ENCODE measurements around the gene CNTN5. TPM values are rescaled to one million over a fixed set of nuclear protein-coding genes. Genes with fewer than 3 reads are reported as not detected.

The CNTN5 gene
- total RNA-seq, 2 donors from 2014 or later, result 1.4 to 3.3 TPM

DNA sequence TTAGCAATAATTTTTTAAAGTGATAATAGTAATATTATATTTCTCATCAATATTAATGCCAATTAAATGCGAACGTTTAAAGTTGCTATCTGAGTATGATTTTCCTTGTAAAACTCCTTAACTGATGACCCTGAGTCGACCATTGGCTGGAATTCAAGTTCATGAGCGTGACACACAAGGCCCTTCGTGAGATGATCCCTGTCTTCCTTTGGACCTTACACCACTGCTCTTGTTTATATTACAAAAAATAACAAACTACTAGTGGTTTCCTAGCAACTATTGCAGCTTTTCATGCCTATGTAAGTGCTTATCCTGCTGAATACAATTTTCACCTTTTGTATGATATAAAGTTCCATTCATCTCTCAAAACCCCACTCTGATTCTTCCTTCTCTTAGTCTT is 752.9 kb downstream of the CNTN5 start:
- no peaks in the 10 kb centered on the region for H3K9me3 ChIP-seq (ENCODE audit: control insufficient read depth, low read length)
- no peak overlapping the region for H3K4me3 ChIP-seq (ENCODE audit: low read length)
- no peaks in the 10 kb centered on the region for H3K27me3 ChIP-seq (ENCODE audit: control insufficient read depth, insufficient read depth, low read length, poor library complexity, severe bottlenecking)
- H3K36me3 ChIP-seq (ENCODE audit: control insufficient read depth, insufficient read depth, low read length), result no peaks in the 10 kb centered on the region
- Mint-ChIP-seq H3K4me1 (no peaks in the 10 kb centered on the region), H3K4me3 (no peak overlapping the region), H3K36me3 (ENCODE audit: low read depth) (no peaks in the 10 kb centered on the region), H3K9me3 (no peaks in the 10 kb centered on the region), H3K27ac (no peak overlapping the region), H3K27me3 (ENCODE audit: insufficient read depth) (no peaks in the 10 kb centered on the region)
- H3K27ac ChIP-seq (ENCODE audit: low read depth, low read length), result no peak overlapping the region
- no peak overlapping the region for H3K9ac ChIP-seq (ENCODE audit: extremely low read depth, low read length, poor library complexity, severe bottlenecking)
- H3K4me1 ChIP-seq (ENCODE audit: control insufficient read depth, insufficient read depth, low read length), result no peaks in the 10 kb centered on the region
- DNase-seq, result no peak
- TF ChIP-seq, protein P1, sequence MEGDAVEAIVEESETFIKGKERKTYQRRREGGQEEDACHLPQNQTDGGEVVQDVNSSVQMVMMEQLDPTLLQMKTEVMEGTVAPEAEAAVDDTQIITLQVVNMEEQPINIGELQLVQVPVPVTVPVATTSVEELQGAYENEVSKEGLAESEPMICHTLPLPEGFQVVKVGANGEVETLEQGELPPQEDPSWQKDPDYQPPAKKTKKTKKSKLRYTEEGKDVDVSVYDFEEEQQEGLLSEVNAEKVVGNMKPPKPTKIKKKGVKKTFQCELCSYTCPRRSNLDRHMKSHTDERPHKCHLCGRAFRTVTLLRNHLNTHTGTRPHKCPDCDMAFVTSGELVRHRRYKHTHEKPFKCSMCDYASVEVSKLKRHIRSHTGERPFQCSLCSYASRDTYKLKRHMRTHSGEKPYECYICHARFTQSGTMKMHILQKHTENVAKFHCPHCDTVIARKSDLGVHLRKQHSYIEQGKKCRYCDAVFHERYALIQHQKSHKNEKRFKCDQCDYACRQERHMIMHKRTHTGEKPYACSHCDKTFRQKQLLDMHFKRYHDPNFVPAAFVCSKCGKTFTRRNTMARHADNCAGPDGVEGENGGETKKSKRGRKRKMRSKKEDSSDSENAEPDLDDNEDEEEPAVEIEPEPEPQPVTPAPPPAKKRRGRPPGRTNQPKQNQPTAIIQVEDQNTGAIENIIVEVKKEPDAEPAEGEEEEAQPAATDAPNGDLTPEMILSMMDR (conservative IDR thresholded peaks at IDR 0.05), result no peak
- 83 to 87% methylated on average over 4 to 5 of the region's 5 CpGs for WGBS, 2 experiments (ENCODE audit: insufficient coverage in 1 of 2, insufficient read length in 1 of 2)

DNA sequence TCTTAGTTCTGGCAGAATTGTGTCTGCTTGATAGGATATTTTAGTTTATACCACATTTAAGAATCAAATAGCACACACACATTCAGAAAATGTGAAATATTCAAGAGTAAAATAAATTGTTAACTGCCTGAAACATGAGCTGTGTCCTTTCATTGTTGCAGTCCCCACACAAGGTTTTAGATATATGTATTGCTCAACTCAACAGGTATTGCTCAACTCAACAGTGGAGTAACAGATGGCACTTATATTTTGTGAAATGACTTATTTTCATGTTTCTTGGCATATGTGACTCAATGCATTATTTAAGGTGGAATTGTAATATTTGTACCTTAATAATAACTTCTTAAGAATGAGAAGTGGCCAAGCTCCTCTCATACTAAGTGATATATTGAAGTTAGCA is 760.3 kb downstream of the CNTN5 start:
- Histone ChIP-seq H3K4me1 (ENCODE audit: control insufficient read depth, insufficient read depth, low read length) (no peaks in the 10 kb centered on the region), H3K27ac (ENCODE audit: low read depth, low read length) (no peak overlapping the region), H3K9me3 (ENCODE audit: control insufficient read depth, low read length) (no peaks in the 10 kb centered on the region), H3K36me3 (ENCODE audit: control insufficient read depth, insufficient read depth, low read length) (no peaks in the 10 kb centered on the region), H3K27me3 (ENCODE audit: control insufficient read depth, insufficient read depth, low read length, poor library complexity, severe bottlenecking) (no peaks in the 10 kb centered on the region), H3K9ac (ENCODE audit: extremely low read depth, low read length, poor library complexity, severe bottlenecking) (no peak overlapping the region), H3K4me3 (ENCODE audit: low read length) (no peak overlapping the region)
- H3K4me3 Mint-ChIP-seq, result no peak overlapping the region
- H3K4me1 Mint-ChIP-seq, result no peaks in the 10 kb centered on the region
- H3K27ac Mint-ChIP-seq, result no peak overlapping the region
- no peaks in the 10 kb centered on the region for H3K27me3 Mint-ChIP-seq (ENCODE audit: insufficient read depth)
- no peak for DNase-seq
- TF ChIP-seq, protein P1 (conservative IDR thresholded peaks at IDR 0.05), result no peak
- peaks cover 9% of the 10 kb centered on the region for H3K9me3 Mint-ChIP-seq
- no peaks in the 10 kb centered on the region for H3K36me3 Mint-ChIP-seq (ENCODE audit: low read depth)

DNA sequence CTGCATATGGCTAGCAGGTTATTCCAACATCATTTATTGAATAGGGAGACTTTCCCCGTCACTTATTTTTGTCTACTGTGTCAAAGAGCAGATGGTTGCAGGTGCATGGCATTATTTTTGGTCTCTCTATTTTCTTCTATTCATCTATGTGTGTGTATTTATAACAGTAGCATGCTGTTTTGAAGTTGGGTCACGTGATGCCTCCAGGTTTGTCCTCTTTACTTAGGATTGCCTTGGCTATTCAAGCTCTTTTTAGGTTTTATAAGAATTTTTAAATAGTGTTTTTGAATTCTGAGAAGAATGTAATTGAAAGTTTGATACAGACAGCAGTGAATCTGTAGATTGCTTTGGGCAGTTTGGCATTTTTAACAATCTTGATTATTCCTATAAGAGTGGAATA is 770.6 kb downstream of the CNTN5 start:
- H3K27me3 ChIP-seq (ENCODE audit: control insufficient read depth, insufficient read depth, low read length, poor library complexity, severe bottlenecking), result no peaks in the 10 kb centered on the region
- TF ChIP-seq, protein P1 (conservative IDR thresholded peaks at IDR 0.05), result no peak
- no peaks in the 10 kb centered on the region for H3K4me1 Mint-ChIP-seq
- 71 to 83% methylated on average over 1 to 2 of the region's 2 CpGs for WGBS, 2 experiments (ENCODE audit: insufficient coverage in 1 of 2, insufficient read length in 1 of 2)
- no peaks in the 10 kb centered on the region for H3K36me3 ChIP-seq (ENCODE audit: control insufficient read depth, insufficient read depth, low read length)
- H3K27ac Mint-ChIP-seq, result no peak overlapping the region
- H3K4me1 ChIP-seq (ENCODE audit: control insufficient read depth, insufficient read depth, low read length), result no peaks in the 10 kb centered on the region
- H3K4me3 ChIP-seq (ENCODE audit: low read length), result no peak overlapping the region
- H3K9ac ChIP-seq (ENCODE audit: extremely low read depth, low read length, poor library complexity, severe bottlenecking), result no peak overlapping the region
- no peak for DNase-seq
- no peaks in the 10 kb centered on the region for H3K9me3 Mint-ChIP-seq
- H3K27ac ChIP-seq (ENCODE audit: low read depth, low read length), result no peak overlapping the region
- no peaks in the 10 kb centered on the region for H3K27me3 Mint-ChIP-seq (ENCODE audit: insufficient read depth)
- no peaks in the 10 kb centered on the region for H3K9me3 ChIP-seq (ENCODE audit: control insufficient read depth, low read length)
- no peak overlapping the region for H3K4me3 Mint-ChIP-seq
- no peaks in the 10 kb centered on the region for H3K36me3 Mint-ChIP-seq (ENCODE audit: low read depth)
